Keratinocyte (primary cell): Measurements from ENCODE around the gene ACACB. TPM values are rescaled to one million over a fixed set of nuclear protein-coding genes. Genes with fewer than 3 reads are reported as not detected.

Source experiments
- DNase-seq: peaks from one replicate; pipeline ENCODE4 v3.0.0-alpha.2; 2011; ENCODE audit warnings: low read depth, missing footprints, low spot score
- FAIRE-seq: peaks from 2 replicates; lab custom pipeline; 2011; peaks lifted over from hg19 to GRCh38; lab: Jason Lieb, UNC
- H2AFZ ChIP-seq: 2 replicates; pipeline ENCODE4 v1.6.0; 2012; ENCODE audit warnings: low read length, control low read depth, inconsistent platforms; ENCODE audit not compliant: control insufficient read depth
- H3K27ac ChIP-seq: 2 replicates; pipeline ENCODE4 v1.5.1; 2011; ENCODE audit warnings: low read length; ENCODE audit not compliant: control insufficient read depth, insufficient read depth
- H3K27me3 ChIP-seq: 3 replicates; pipeline ENCODE4 v1.6.0; 2011; ENCODE audit warnings: low read length; ENCODE audit not compliant: control insufficient read depth, insufficient read depth; ENCODE audit errors: extremely low read depth
- H3K36me3 ChIP-seq, 2 experiments: 2 replicates in 1 of 2; 3 replicates in 1 of 2; pipeline ENCODE4 v1.5.1; 2011; ENCODE audit warnings: low read length in 2 of 2, mild to moderate bottlenecking in 1 of 2; ENCODE audit not compliant: control insufficient read depth in 2 of 2, insufficient read depth in 2 of 2; ENCODE audit errors: extremely low read depth in 1 of 2
- H3K4me1 ChIP-seq: 3 replicates; pipeline ENCODE4 v1.5.1; 2011; ENCODE audit warnings: low read length; ENCODE audit not compliant: control insufficient read depth, insufficient read depth; ENCODE audit errors: extremely low read depth
- H3K4me2 ChIP-seq: 3 replicates; pipeline ENCODE4 v1.6.0; 2011; ENCODE audit warnings: low read depth, low read length; ENCODE audit not compliant: control insufficient read depth, insufficient read depth; ENCODE audit errors: extremely low read depth
- H3K4me3 ChIP-seq, 3 experiments: fragments of 200-600 bp in 1 of 3; sonication (generic) in 1 of 3; 2 replicates in 2 of 3; 3 replicates in 1 of 3; pipeline ENCODE4 v1.5.1; 2011 to 2016; ENCODE audit warnings: low read length in 3 of 3, mild to moderate bottlenecking in 3 of 3, control low read depth in 2 of 3, inconsistent platforms in 1 of 3, low read depth in 1 of 3, mixed read lengths in 1 of 3, mixed run types in 1 of 3, moderate library complexity in 1 of 3; ENCODE audit not compliant: control insufficient read depth in 2 of 3, insufficient read depth in 2 of 3; ENCODE audit errors: extremely low read depth in 1 of 3
- H3K79me2 ChIP-seq: 2 replicates; pipeline ENCODE4 v1.6.0; 2012; ENCODE audit warnings: low read length; ENCODE audit not compliant: control insufficient read depth, insufficient read depth
- H3K9ac ChIP-seq: 3 replicates; pipeline ENCODE4 v1.6.0; 2011; ENCODE audit warnings: low read length; ENCODE audit not compliant: control insufficient read depth, insufficient read depth; ENCODE audit errors: extremely low read depth
- H3K9me1 ChIP-seq: 3 replicates; pipeline ENCODE4 v1.6.0; 2011; ENCODE audit warnings: low read length; ENCODE audit not compliant: control insufficient read depth, insufficient read depth; ENCODE audit errors: extremely low read depth
- H3K9me3 ChIP-seq: 2 replicates; pipeline ENCODE4 v1.5.1; 2012; ENCODE audit warnings: low read depth, low read length; ENCODE audit not compliant: control insufficient read depth
- H4K20me1 ChIP-seq: 3 replicates; pipeline ENCODE4 v1.6.0; 2011; ENCODE audit warnings: low read length; ENCODE audit not compliant: control insufficient read depth, insufficient read depth; ENCODE audit errors: extremely low read depth
- EZH2 ChIP-seq: IDR thresholded peaks from one replicate; pipeline ENCODE4 v1.6.1; 2012; ENCODE audit warnings: inconsistent platforms, mild to moderate bottlenecking, low read length, moderate library complexity
- dilution Hi-C: fragments of 300-500 bp; cut with MboI; formaldehyde crosslinking; loops from one replicate; pipeline ENCODE4 v1.7.0; 2020; ENCODE audit warnings: low sequenced_read_pairs; ENCODE audit not compliant: extremely low pct_ligation_motif_present
- polyA plus RNA-seq, 5 experiments: library from polyadenylated mRNA; depleted of rRNA in 3 of 5; stranded (reverse) in 3 of 5; stranded (forward) in 1 of 5; unstranded in 1 of 5; fragments of >200 nt; gene quantifications; 1 replicate in 1 of 5; 2 replicates in 3 of 5; 3 replicates in 1 of 5; pipeline versions ENCODE4 v1.2.1 to v1.2.3, GENCODE V29; 2011 to 2012; ENCODE audit warnings: missing spikeins in 2 of 5, low read depth in 1 of 5, low replicate concordance in 1 of 5
- TF ChIP-seq, protein P1 (sequence below), 3 experiments: IDR thresholded peaks in 1 of 3; conservative IDR thresholded peaks in 1 of 3; optimal IDR thresholded peaks in 1 of 3; 2 replicates in 2 of 3; 3 replicates in 1 of 3; pipeline versions ENCODE3 to v1.5.1; 2011; ENCODE audit warnings: low read length in 3 of 3, mild to moderate bottlenecking in 3 of 3, moderate library complexity in 2 of 3, control low read depth in 1 of 3, inconsistent platforms in 1 of 3; ENCODE audit not compliant: insufficient read depth in 2 of 3; ENCODE audit errors: extremely low read depth in 1 of 3

ACACB gene
- polyA plus RNA-seq, 1 donor (not counting 4 experiments of a cell fraction or from before 2014, with no cell fraction given), result 1.3 TPM

GRCh38 chr12:109259545-109259895, 143.1 kb downstream of the ACACB start:
- H3K36me3 ChIP-seq, result no peaks in the 10 kb centered on the region
- no peaks in the 10 kb centered on the region for H4K20me1 ChIP-seq
- H3K9me3 ChIP-seq, result no peaks in the 10 kb centered on the region
- no peak overlapping the region for H3K4me3 ChIP-seq
- dilution Hi-C loops, result no loop called here
- H3K4me1 ChIP-seq, result no peaks in the 10 kb centered on the region
- H3K27me3 ChIP-seq, result no peaks in the 10 kb centered on the region
- FAIRE-seq (no peak), DNase-seq (no peak)
- TF ChIP-seq, protein P1, sequence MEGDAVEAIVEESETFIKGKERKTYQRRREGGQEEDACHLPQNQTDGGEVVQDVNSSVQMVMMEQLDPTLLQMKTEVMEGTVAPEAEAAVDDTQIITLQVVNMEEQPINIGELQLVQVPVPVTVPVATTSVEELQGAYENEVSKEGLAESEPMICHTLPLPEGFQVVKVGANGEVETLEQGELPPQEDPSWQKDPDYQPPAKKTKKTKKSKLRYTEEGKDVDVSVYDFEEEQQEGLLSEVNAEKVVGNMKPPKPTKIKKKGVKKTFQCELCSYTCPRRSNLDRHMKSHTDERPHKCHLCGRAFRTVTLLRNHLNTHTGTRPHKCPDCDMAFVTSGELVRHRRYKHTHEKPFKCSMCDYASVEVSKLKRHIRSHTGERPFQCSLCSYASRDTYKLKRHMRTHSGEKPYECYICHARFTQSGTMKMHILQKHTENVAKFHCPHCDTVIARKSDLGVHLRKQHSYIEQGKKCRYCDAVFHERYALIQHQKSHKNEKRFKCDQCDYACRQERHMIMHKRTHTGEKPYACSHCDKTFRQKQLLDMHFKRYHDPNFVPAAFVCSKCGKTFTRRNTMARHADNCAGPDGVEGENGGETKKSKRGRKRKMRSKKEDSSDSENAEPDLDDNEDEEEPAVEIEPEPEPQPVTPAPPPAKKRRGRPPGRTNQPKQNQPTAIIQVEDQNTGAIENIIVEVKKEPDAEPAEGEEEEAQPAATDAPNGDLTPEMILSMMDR (optimal IDR thresholded peaks at IDR 0.05 in 1 of 3, IDR thresholded peaks at IDR 0.05 in 1 of 3, conservative IDR thresholded peaks at IDR 0.05 in 1 of 3; ENCODE audit: extremely low read depth in 1 of 3, insufficient read depth in 2 of 3, low read length in 3 of 3), result no peak
- TF ChIP-seq EZH2, result no peak
- no peak overlapping the region for H3K27ac ChIP-seq
- H3K4me2 ChIP-seq, result no peak overlapping the region
- H2AFZ ChIP-seq, result no peak overlapping the region
- H3K79me2 ChIP-seq, result no peaks in the 10 kb centered on the region
- H3K9ac ChIP-seq, result no peak overlapping the region
- no peaks in the 10 kb centered on the region for H3K9me1 ChIP-seq

- TF ChIP-seq EZH2, result no peak
- TF ChIP-seq, protein P1 (optimal IDR thresholded peaks at IDR 0.05 in 1 of 3, IDR thresholded peaks at IDR 0.05 in 1 of 3, conservative IDR thresholded peaks at IDR 0.05 in 1 of 3; ENCODE audit: extremely low read depth in 1 of 3, insufficient read depth in 2 of 3, low read length in 3 of 3), result no peak
- Histone ChIP-seq H3K4me3 (no peak overlapping the region), H3K36me3 (no peaks in the 10 kb centered on the region), H2AFZ (no peak overlapping the region), H3K9me1 (no peaks in the 10 kb centered on the region), H3K4me2 (no peak overlapping the region), H4K20me1 (no peaks in the 10 kb centered on the region), H3K9me3 (no peaks in the 10 kb centered on the region), H3K79me2 (no peaks in the 10 kb centered on the region), H3K27ac (no peak overlapping the region), H3K4me1 (no peaks in the 10 kb centered on the region), H3K27me3 (no peaks in the 10 kb centered on the region), H3K9ac (no peak overlapping the region)
- FAIRE-seq, result no peak
- no peak for DNase-seq
- dilution Hi-C loops, result no loop called here
These were observed 144.7 kb downstream of the ACACB start for GRCh38 chr12:109261087-109261486.
